GM18519 (cell line): ENCODE results near the gene SLC16A13.
"Not testable (repeated sequence)": the region's sequence is repeated elsewhere in the genome, so short reads cannot be mapped to it uniquely, and the experiment has no call there.

ENCODE experiments used
- ATAC-seq: cut with Tn5 transposase; IDR thresholded peaks from one replicate; pipeline ENCODE4 v1.9.1; 2021; ENCODE audit warnings: mild to moderate bottlenecking, moderate library complexity; ENCODE audit not compliant: unreplicated experiment, low FRiP score

Gene SLC16A13

DNA sequence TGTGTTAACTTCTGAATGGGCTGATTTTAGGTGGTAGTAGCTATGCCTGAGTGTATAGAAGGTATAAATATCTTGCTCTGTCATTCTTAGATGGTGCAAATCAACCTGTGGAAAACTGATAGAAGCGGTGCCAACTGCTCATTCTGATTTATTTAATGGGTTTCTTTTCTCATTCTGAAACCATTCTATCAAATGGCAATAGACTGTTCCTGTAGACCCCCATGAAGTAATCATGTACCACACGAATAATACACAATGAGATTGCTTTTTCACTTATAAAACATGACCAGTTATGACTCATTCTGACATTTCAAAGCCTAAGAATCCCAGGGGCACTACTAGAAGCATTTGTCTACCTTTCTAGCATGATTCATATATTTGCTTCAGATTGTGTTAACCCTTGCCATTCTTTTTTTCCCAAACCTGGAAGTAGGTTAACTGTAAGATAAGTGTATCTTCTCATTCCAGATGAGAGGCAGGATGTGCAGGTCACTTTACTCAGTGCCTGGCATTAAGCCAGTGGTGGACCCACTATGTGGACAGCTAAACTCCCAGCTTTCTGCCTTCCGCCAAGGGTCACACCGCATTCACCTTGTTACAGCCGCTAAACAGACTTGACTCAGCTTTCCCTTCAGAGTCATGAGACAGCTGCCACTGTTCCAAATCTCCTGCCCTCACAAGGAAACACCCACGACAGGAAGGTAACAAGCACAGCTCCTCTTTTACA, 24.5 kb downstream of the SLC16A13 start:
- no peak for ATAC-seq

DNA sequence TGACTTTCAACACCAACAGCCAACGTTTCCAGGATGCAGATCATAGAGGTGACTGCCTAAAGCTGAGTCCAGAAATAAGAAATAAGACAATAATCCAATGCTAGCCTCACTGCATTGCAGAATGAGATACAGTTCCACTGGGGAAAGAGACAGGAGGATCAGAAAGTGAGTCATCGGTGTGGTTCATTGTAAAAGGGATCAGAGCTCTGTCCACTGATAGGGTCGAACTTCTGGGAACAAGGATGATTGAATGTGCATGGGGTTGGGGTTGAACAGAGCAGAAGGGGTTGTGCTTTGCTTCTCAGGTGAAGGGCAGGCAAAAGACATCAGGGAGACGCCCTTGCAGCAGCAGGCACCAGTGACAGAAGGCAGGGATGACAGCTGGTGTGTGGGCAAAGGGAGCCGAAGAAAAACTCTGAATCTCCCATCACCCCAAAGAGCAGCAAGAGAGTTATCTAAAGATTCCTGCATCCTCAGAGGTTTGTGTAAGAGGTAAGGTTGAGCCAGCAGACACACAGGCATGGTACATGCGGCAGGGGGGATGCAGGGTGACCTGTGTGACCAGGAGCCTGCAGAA, 27.8 kb downstream of the SLC16A13 start:
- no peak for ATAC-seq

DNA sequence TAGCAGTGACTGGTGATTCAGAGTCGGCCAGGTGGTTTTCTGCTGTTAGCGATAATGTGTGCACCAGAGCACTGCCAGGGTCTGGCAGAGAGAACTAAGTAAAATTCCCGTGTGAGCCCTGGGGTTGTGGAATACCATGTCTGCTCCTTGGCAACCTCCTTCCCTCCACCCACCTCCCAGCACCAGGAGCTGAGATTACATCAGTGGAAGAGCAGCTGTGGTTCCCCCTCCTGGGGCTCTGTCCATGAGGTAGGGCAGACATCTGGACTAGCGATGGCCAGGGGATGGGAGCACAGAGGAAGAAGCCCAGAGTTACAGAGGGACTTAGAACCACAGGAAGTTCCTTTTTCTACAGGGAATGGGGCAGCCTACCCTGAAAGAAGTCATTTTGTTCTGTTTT, 28.4 kb downstream of the SLC16A13 start:
- ATAC-seq, result no peak

DNA sequence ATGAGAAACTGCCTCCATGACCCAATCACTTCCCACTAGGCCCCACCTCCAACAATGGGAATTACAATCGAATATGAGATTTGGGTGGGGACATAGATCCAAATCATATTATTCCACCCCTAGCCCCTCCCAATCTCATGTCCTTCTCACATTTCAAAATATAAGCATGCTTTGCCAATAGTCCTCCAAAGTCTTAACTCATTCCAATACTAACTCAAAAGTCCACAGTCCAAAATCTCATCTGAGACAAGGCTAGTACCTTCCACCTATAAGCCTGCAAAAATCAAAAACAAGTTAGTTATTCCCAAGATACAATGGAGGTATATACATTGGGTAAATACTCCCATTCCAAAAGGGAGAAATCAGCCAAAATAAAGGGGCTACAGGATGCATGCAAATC, 31.4 kb downstream of the SLC16A13 start:
- ATAC-seq, result no peak

DNA sequence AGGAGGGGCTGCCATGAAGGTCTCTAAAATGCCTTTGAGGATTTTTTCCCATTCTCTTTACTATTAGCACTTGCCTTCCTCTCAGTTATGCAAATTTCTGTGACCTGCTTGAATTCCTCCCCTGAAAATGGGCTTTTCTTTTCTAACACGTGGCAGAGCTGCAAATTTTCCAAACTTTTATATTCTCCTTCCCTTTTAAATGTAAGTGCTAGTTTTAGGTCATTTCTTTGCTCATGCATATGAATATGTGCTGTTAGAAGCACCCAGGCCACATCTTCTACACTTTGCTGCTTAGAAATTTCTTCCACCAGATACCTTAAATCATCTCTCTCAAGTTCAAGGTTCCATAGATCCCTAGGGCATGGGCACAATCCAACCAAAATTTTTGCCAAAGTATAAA, 32.5 kb downstream of the SLC16A13 start:
- ATAC-seq, result no peak

DNA sequence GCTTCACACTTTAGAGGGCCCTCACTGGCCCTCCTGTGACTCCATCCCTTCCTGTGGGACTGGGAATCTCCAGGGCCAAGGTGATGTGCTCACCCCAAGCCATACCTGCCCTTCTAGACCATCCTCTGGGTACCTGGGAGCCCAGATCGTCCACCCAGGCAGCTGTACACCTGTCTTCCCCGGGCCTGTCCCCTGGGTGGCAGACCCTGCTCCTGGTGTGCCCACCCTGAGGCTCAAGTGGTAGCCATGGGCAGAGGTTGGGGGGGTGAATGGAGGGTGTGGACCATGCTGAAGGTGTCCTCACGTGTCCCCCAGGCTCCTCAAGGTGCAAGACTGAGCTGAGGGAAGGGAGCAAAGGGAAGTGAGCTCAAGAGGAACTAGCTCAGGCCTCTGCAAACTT, 34.9 kb downstream of the SLC16A13 start:
- ATAC-seq, result no peak

DNA sequence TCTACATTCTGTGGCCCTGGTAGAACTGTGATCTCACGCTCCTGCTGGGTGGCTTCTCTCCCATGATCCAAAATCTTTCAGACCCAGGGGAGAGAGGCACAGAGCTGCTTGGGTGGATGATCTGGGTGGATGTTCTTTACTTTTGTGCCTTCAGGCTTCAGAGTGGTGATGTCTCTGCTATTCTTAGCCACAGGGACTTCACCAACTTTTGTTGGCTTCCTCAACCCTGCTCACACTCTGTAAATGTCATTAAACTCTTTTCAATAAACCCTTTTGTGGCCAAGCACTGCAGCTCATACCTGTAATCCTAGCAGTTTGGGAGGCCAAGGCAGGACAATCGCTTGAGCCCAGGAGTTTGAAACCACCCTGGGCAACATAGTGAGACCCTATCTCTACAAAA, 36.6 kb downstream of the SLC16A13 start:
- ATAC-seq, result no peak

DNA sequence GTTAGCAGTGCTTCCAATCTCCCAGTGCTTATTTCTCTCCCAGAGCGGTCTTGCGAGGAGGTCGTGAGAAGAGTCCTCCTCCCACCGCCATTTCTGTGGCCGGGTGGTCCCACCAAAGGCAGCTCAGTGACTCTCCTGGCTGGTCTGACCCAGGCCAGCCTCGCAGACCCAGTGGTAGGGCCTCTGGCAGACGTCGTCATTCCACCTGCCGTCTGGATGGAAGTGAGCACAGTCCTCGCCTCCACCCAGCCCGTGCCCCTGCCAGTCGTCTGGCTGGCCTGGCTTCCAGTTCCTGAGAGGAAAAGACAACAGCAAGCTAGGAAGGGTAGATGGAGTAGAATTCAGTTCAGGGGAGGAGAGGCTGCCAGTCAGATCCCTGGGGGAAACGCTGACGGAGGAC, 39.1 kb downstream of the SLC16A13 start:
- no peak for ATAC-seq

DNA sequence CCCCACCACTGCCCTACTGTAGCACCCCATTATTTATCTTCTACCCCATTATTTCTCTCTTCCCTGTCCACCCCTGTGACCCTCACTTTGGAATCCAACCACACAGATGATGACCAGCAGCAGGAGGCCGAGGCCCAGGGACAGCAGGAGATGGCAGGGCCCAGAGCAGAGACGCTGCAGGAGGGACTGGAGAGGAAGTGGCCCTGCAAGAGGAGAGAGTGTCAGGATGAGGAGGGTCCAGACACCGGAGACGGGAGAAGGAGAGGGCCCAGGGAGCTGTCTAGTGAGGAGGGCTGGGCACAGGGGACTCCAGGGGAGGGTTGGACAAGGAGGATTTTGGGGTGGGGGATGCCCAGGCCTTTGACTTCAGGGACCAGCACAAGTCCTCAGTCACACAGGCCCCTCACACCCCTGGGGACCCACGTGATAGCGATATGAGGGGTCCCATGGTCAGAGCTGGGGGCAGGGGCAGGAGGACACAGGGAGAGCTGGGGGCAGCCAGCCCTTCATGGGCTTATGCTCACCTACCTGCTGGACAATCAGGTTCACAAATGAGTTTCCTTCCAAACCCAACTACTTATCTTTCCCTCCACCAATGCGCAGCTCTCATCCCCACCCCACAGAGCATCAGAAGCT, 42.2 kb downstream of the SLC16A13 start:
- ATAC-seq, result no peak

DNA sequence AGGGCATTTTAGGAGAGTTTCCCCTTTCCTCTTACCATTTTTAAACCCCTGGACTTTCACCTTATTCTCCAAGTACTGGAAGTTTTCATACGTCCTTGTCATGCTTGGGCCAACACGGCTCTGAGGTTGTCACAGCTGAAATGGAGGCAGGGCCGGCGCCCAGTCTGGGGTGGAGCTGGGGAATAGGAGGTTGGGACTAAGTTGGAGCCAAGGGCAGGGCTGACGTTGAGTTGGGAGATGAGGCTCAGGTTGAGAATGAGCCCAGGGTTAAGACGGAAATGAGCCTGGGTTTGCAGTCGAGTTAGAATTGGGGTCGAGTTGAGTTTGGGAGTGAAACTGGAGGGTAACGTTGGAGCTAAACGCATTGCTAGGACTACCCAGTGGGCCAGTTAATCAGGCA, 42.9 kb downstream of the SLC16A13 start:
- ATAC-seq, result no peak

DNA sequence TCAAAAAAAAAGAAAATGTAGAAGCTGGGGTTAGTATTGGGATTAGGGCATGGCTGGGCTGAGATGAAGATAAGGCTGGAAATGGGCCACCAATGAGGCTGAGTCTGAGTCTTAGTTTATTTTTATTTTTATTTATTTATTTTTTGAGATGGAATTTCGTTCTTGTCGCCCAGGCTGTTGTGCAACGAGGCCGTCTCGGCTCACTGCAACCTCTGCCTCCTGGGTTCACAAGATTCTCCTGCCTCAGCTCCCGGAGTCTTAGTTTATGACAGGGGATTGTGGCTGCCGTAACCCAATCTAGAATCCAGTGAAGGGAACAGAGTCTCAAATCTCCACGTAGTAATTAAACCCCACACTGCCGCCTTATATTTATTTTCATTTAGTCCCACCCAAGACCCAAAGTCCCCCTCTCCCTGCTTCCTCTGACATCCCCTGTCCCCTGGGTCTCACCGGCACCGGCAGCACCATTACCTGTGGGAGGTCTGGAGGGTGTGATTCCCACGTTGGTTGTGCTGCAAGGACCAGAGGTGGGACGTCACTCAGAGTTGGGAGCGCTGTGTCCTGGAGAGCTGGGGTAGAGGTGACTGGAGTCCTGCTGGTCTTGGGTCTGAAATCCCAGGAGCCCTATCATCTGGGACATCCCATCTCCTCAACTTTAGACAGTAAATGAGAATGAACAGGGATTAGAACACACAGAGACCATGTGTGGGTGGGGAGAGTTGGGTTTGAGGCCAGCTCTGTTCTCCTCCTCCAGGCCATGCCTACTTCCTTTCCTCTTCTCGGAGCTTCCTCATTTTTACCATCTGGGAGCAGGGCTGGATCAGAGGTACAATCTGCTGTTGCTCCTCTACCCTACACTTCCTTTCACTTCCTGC, 44.0 kb downstream of the SLC16A13 start, which contains the start of gene CLEC10A:
TSS of gene CLEC10A (minus strand) at position 671 of the 875 bp plus-strand sequence. CDS start 1,439 bp downstream, outside the sequence.
- ATAC-seq, result no peak

DNA sequence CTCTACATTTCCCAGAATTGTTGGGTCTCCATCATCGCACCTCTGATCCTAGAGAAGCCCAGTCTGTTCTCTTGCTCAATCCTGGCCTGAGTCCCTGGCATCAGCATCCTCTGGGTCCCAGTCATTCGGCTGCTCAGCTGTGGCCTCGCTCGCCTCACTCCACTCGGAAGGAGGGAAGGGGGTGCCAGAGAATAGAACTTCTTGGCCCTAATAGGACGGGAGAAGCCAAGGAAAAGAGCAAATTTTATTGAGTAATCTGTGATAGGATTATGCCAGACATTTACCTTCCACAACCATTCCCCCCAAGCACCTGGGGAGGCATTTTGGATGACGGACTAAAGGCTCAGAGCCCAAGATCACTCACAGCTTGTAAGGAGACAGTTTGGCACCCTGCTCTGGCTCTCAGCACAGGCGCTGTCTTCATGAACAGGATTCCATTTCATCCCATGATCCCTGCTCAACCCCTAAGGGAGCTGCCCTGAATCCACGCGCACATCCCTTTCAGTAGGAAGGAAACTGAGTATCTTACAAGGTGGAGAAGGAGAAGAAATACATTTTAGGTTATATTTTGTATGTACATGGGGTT, 44.7 kb downstream of the SLC16A13 start:
- ATAC-seq, result no peak

DNA sequence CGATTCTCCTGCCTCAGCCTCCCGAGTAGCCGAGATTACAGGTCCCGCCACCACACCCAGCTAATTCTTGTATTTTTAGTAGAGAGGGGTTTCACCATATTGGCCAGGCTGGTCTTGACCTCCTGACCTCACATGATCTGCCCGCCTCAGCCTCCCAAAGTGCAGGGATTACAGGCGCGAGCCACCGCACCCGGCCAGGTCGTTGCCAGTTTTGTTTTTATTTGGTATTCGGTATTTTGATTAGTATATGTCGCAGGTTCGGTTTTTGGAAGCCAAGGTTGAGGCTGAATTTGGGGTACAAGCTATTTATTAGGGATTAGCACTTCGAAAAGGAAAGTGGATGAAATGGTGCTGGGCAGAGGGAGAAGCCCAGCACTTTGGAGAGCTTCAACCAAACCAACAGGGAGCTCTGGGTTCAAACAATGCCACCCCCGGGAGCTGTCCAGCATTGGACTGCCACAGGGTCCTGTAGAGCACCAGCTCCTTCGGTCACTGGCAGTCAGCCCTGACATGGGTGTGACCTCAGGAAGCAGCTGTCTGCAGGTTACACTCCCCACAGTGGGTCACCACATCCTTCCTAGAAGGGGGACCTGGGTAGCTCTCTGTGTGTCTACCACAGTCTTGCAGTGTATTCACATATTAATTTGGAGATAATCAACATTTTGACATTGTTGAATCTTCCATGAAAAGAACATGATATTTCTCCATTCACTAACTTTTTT, 45.7 kb downstream of the SLC16A13 start:
- ATAC-seq, result no peak

DNA sequence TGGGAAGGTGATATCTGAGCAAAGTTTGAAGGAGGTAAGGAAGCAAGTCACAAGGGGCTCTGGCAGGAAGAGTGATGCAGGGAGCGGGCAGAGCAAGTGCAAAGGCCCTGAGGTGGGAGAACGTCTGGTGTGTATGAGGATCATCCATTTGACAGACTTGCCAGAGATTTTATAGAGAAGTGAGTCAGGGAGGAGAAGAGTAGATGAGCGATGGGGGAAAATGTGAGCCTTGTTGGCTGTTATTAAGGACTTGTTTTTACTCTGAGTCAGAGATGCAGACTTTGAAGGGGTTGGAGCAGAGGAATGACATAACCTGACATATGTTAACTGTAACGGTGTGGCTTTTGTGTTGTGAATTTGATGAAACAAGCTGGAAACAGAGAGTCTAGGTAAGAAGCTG, 47.8 kb downstream of the SLC16A13 start:
- ATAC-seq, result no peak

DNA sequence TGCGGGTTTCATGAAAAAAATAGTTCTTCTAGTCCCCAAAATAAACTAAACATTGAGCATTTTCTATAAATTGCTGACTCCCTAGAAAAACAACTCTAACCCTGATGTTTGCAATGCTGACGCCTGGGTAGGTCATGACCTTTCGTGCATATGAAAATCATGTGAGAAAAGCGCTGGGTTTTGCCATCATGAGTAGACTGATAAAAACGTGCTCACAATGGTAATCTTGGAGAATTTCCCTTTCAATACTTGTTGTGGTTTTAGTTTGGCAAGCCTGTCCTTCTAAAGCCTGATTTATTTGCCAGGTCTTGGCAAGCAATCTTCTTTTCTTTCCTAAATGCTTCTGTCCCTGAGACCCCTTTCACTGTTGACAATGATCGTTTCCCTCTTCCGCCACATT, 48.3 kb downstream of the SLC16A13 start:
- ATAC-seq, result no peak

DNA sequence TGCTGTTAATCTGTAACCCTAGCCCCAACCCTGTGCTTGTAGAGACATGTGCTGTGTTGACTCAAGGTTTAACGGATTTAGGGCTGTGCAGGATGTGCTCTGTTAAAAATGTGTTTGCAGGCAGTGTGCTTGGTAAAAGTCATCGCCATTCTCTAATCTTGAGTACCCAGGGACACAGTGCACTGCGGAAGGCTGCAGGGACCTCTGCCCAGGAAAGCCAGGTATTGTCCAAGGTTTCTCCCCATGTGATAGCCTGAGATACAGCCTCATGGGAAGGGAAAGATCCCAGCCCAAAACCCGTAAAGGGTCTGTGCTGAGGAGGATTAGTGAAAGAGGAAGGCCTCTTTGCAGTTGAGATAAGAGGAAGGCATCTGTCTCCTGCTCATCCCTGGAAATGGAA, 52.6 kb downstream of the SLC16A13 start:
- not testable (repeated sequence) for ATAC-seq

DNA sequence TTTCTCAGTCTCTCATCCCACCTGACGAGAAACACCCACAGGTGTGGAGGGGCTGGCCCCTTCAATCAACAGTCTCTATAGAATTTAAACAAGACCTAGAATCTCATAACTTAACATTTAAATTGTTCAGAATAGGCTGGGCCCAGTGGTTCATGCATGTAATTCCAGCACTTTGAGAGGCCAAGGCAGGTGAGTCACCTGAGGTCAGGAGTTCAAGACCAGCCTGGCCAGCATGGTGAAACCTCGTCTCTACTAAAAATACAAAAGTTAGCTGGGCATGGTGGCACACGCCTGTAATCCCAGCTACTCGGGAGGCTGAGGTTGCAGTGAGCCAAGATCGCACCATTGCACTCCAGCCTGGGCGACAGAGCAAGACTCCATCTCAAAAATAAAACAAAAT, 53.8 kb downstream of the SLC16A13 start:
- not testable (repeated sequence) for ATAC-seq
